HCT116 (cell line): ENCODE data around the gene POMT1. TPM values are rescaled to one million over a fixed set of nuclear protein-coding genes. Genes with fewer than 3 reads are reported as not detected.

ENCODE experiments used
- ATAC-seq: fragments of 200-7000 bp; cut with Tn5 transposase; 2 replicates; pipeline ENCODE4 v1.9.1; 2020; ENCODE audit warnings: mild to moderate bottlenecking, moderate library complexity
- Bru-seq: library from RNA; stranded (reverse); fragments of 400-500 nt; gene quantifications from one replicate; lab custom pipeline; 2021; lab: Mats Ljungman, UMichigan
- BruChase-seq, 2 experiments: library from RNA; stranded (reverse); fragments of 400-500 nt; gene quantifications; one replicate each; lab custom pipeline; 2021; lab: Mats Ljungman, UMichigan
- BruUV-seq: library from RNA; stranded (reverse); fragments of 400-500 nt; replicated peaks from 2 replicates; lab custom pipeline; 2021; lab: Mats Ljungman, UMichigan
- CTCF ChIA-PET: fragments of 300-600 bp; sonication (Branson Sonifier 250); formaldehyde crosslinking; loops from one replicate; lab custom pipeline; 2021; ENCODE audit warnings: antibody characterized with exemption; lab: Charles Lee
- POLR2A ChIA-PET: fragments of 300-600, 350-600 bp; sonication (Branson Sonifier 250); formaldehyde crosslinking; loops from one replicate; lab custom pipeline; 2021; ENCODE audit warnings: antibody characterized with exemption; lab: Charles Lee
- RAD21 ChIA-PET, 2 experiments: fragments of 300-600 bp; sonication (Branson Sonifier 250); formaldehyde crosslinking; loops; one replicate each; lab custom pipeline; 2023; ENCODE audit warnings: low total read pairs in 2 of 2; ENCODE audit not compliant: uncharacterized antibody in 2 of 2, unreplicated experiment in 2 of 2, low non-redundant PET in 1 of 2; lab: Charles Lee
- DNase-seq: peaks from one replicate; pipeline ENCODE4 v3.0.0-alpha.2; 2010; ENCODE audit warnings: low read depth, low spot score
- H2AFZ ChIP-seq: fragments of 200-600 bp; shearing (Covaris generic), sonication (generic); 2 replicates; pipeline ENCODE4 v1.6.1; 2017; ENCODE audit warnings: low read depth, mixed run types, mixed read lengths, antibody characterized with exemption, low read length; ENCODE audit not compliant: poor library complexity, severe bottlenecking
- H3K27ac ChIP-seq: 2 replicates; pipeline ENCODE4 v1.5.1; 2012; ENCODE audit warnings: low read depth, low read length
- H3K27me3 ChIP-seq: fragments of 200-600 bp; sonication (generic); 2 replicates; pipeline ENCODE4 v1.6.1; 2016; ENCODE audit warnings: mixed run types, low read length, mixed read lengths; ENCODE audit not compliant: insufficient read depth
- H3K36me3 ChIP-seq, 2 experiments: fragments of 200-500 bp in 1 of 2; fragments of 200-600 bp in 1 of 2; sonication (Bioruptor generic) in 1 of 2; sonication (generic) in 1 of 2; 2 replicates each; pipeline versions ENCODE4 v1.5.1 to v1.6.1; 2014 to 2016; ENCODE audit warnings: low read length in 2 of 2, inconsistent platforms in 1 of 2, mixed read lengths in 1 of 2, mixed run types in 1 of 2; ENCODE audit not compliant: insufficient read depth in 2 of 2, control insufficient read depth in 1 of 2
- H3K4me1 ChIP-seq, 2 experiments: fragments of 200-600 bp in 1 of 2; sonication (generic) in 1 of 2; 2 replicates each; pipeline versions ENCODE4 v1.5.1 to v1.6.1; 2012 to 2017; ENCODE audit warnings: low read length in 2 of 2, inconsistent platforms in 1 of 2, mild to moderate bottlenecking in 1 of 2, mixed read lengths in 1 of 2, mixed run types in 1 of 2, moderate library complexity in 1 of 2; ENCODE audit not compliant: insufficient read depth in 2 of 2, control insufficient read depth in 1 of 2
- H3K4me2 ChIP-seq: fragments of 200-600 bp; sonication (generic); 2 replicates; pipeline ENCODE4 v1.6.1; 2017; ENCODE audit warnings: mixed run types, low read length, mixed read lengths
- H3K4me3 ChIP-seq, 2 experiments: fragments of 200-600 bp in 1 of 2; sonication (generic) in 1 of 2; replicated peaks in 1 of 2; 2 replicates each; pipeline ENCODE4 v1.5.1; 2011 to 2016; ENCODE audit warnings: low read length in 2 of 2, control low read depth in 1 of 2, low read depth in 1 of 2, mild to moderate bottlenecking in 1 of 2, mixed read lengths in 1 of 2, mixed run types in 1 of 2
- H3K79me2 ChIP-seq: fragments of 200-600 bp; sonication (generic); 2 replicates; pipeline ENCODE4 v1.6.1; 2017; ENCODE audit warnings: mild to moderate bottlenecking, mixed run types, low read length, moderate library complexity, mixed read lengths; ENCODE audit not compliant: insufficient read depth
- H3K9ac ChIP-seq: fragments of 200-600 bp; sonication (generic); 2 replicates; pipeline ENCODE4 v1.6.1; 2016; ENCODE audit warnings: low read length, mixed read lengths
- H3K9me2 ChIP-seq: fragments of 200-600 bp; sonication (generic), shearing (Covaris generic); 2 replicates; pipeline ENCODE4 v1.6.1; 2017; ENCODE audit warnings: mixed run types, mild to moderate bottlenecking, moderate library complexity; ENCODE audit not compliant: insufficient read depth
- H3K9me3 ChIP-seq, 2 experiments: fragments of 200-500 bp in 1 of 2; fragments of 200-600 bp in 1 of 2; sonication (Bioruptor generic) in 1 of 2; sonication (generic) in 1 of 2; 2 replicates each; pipeline ENCODE4 v1.6.1; 2014 to 2017; ENCODE audit warnings: low read length in 2 of 2, mixed read lengths in 2 of 2, inconsistent platforms in 1 of 2, low read depth in 1 of 2, mild to moderate bottlenecking in 1 of 2, mixed run types in 1 of 2, moderate library complexity in 1 of 2; ENCODE audit not compliant: control insufficient read depth in 1 of 2, insufficient read depth in 1 of 2
- H4K20me1 ChIP-seq: fragments of 200-600 bp; sonication (generic), shearing (Covaris generic); 2 replicates; pipeline ENCODE4 v1.6.1; 2017; ENCODE audit warnings: mixed run types, mild to moderate bottlenecking, moderate library complexity; ENCODE audit not compliant: insufficient read depth
- FOSL1 ChIP-seq: IDR thresholded peaks from 2 replicates; pipeline ENCODE4 v1.6.1; 2012; ENCODE audit warnings: low read depth
- POLR2A ChIP-seq: IDR thresholded peaks from 2 replicates; pipeline ENCODE4 v1.7.0; 2011; ENCODE audit warnings: borderline replicate concordance; ENCODE audit not compliant: insufficient read depth, insufficient read length; ENCODE audit errors: extremely low read depth
- POLR2AphosphoS5 ChIP-seq: IDR thresholded peaks from 2 replicates; pipeline ENCODE4 v1.6.1; 2011; ENCODE audit warnings: mild to moderate bottlenecking, low read depth, low read length, moderate library complexity
- SRF ChIP-seq: IDR thresholded peaks from 2 replicates; pipeline ENCODE4 v1.6.1; 2012; ENCODE audit warnings: low read depth
- ZFX ChIP-seq: fragments of 450-650 bp; IDR thresholded peaks from 2 replicates; pipeline ENCODE4 v1.6.1; 2017
- intact Hi-C: fragments of 100-400 bp; cut with micrococcal nuclease; formaldehyde crosslinking; loops from 2 replicates; pipeline ENCODE4 v1.10.0; 2022
- long read RNA-seq: library from polyadenylated mRNA; unstranded; transcript quantifications from one replicate; pipeline ENCODE4 v2.0.0, GENCODE V29; 2021; ENCODE audit not compliant: unreplicated experiment
- polyA plus RNA-seq: library from polyadenylated mRNA; unstranded; fragments of >200 nt; gene quantifications from 2 replicates; pipeline ENCODE4 v1.2.1, GENCODE V29; 2012; ENCODE audit warnings: missing spikeins
- total RNA-seq: library from RNA; stranded (reverse); gene quantifications from one replicate; pipeline ENCODE4 v1.2.1, GENCODE V29; 2021; ENCODE audit not compliant: unreplicated experiment
- TF ChIP-seq, protein P1 (sequence below): IDR thresholded peaks from 2 replicates; pipeline ENCODE4 v1.6.1; 2012

Gene POMT1, protein sequence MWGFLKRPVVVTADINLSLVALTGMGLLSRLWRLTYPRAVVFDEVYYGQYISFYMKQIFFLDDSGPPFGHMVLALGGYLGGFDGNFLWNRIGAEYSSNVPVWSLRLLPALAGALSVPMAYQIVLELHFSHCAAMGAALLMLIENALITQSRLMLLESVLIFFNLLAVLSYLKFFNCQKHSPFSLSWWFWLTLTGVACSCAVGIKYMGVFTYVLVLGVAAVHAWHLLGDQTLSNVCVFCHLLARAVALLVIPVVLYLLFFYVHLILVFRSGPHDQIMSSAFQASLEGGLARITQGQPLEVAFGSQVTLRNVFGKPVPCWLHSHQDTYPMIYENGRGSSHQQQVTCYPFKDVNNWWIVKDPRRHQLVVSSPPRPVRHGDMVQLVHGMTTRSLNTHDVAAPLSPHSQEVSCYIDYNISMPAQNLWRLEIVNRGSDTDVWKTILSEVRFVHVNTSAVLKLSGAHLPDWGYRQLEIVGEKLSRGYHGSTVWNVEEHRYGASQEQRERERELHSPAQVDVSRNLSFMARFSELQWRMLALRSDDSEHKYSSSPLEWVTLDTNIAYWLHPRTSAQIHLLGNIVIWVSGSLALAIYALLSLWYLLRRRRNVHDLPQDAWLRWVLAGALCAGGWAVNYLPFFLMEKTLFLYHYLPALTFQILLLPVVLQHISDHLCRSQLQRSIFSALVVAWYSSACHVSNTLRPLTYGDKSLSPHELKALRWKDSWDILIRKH
- total RNA-seq, result 21.4 TPM
- 17.6 and 20.1 TPM in 2 replicates for polyA plus RNA-seq
- percentile 50 among the genes with signal in this experiment for Bru-seq, nascent RNA
- BruChase-seq, experiment 1, labeled RNA remaining after a 6-hour chase, result percentile 78 among the genes with signal in this experiment
- BruChase-seq, experiment 2, labeled RNA remaining after a 2-hour chase, result percentile 72 among the genes with signal in this experiment
- long read RNA-seq, partial matches to known transcripts, result 4 of 13 reads
- long read RNA-seq, other reads (novel, unspliced or antisense), result 3 of 13 reads

DNA sequence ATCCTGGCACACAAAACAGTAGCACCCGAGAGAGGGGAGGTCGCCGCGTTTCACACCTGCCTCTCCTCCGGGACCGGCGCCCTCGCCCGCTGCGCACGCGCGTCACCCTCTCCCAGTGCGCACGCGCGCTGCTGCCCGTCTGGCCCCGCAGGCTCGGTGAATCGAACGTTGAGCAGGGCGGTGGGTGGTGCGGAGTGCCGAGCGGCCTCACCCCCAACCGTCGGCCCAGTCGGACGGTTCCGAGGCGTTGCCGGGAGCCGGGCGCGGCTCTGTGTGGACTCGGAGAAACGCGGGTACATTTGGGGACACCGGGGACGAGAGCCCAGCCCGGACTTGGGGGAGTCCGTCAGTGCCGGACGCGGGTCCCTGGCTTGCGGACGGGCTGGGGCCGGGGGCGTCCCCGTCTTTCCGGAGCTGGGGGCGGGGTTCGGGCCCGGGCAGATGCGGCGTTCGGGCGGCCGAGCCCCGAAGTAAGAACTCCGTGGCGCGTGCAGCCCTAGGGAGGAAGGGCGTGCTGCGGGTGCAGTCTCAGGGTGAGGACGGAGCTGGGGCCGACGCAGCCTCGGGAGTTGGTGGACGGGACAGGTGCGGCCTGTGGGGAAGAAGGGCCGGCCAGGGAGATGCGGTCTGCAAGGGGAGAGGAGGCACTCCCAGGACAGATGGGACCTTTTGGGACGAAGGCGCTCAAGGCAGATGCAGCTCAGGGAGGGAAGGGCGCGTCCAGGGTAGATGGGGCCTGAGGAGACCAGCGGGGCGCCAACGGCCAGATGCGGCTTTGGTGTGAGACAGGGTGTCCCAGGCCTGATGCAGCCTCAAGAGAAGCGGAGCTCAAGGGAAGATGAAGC is at the start of gene POMT1:
TSS of gene POMT1 (plus strand) at position 138 of the 845 bp plus-strand sequence. CDS start 1,301 bp downstream, outside the sequence.
- TF ChIP-seq SRF (peak; percentile 84), POLR2AphosphoS5 (peak; percentile 70), FOSL1 (no peak), ZFX (peak; percentile 51; the same call in 1 of the 2 replicates), POLR2A (peak; percentile 26)
- TF ChIP-seq, protein P1, sequence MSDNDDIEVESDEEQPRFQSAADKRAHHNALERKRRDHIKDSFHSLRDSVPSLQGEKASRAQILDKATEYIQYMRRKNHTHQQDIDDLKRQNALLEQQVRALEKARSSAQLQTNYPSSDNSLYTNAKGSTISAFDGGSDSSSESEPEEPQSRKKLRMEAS, result peak; percentile 53
- DNase-seq (peak; percentile 18), ATAC-seq (peak; percentile 79)
- Histone ChIP-seq H3K4me1 (peaks cover 0 to 10% of the 10 kb centered on the region in 2 experiments; a peak in 1 of 4 replicates), H3K79me2 (no peaks in the 10 kb centered on the region), H3K9me3 (no peaks in the 10 kb centered on the region), H3K36me3 (peaks cover 18 to 21% of the 10 kb centered on the region in 2 experiments; a peak in 3 of 4 replicates), H3K9ac (peak within 1 kb of the TSS; percentile 59), H2AFZ (no peak within 1 kb of the TSS), H3K4me2 (peak within 1 kb of the TSS; percentile 81), H3K9me2 (no peaks in the 10 kb centered on the region), H3K27me3 (no peaks in the 10 kb centered on the region), H3K4me3 (peak within 1 kb of the TSS; percentile 58 to 68), H3K27ac (peak within 1 kb of the TSS; percentile 63; the same call in 1 of the 2 replicates), H4K20me1 (no peaks in the 10 kb centered on the region)
- ChIA-PET RAD21 (no interaction called here), POLR2A (no interaction called here), CTCF (no interaction called here)
- no TSS peak for BruUV-seq
- intact Hi-C loops, result no loop called here
